ENCODE results near the gene TNNC2. TPM values are rescaled to one million over a fixed set of nuclear protein-coding genes. Genes with fewer than 3 reads are reported as not detected.

The TNNC2 gene
- total RNA-seq, 1 experiment from 2014 or later: not detected

DNA sequence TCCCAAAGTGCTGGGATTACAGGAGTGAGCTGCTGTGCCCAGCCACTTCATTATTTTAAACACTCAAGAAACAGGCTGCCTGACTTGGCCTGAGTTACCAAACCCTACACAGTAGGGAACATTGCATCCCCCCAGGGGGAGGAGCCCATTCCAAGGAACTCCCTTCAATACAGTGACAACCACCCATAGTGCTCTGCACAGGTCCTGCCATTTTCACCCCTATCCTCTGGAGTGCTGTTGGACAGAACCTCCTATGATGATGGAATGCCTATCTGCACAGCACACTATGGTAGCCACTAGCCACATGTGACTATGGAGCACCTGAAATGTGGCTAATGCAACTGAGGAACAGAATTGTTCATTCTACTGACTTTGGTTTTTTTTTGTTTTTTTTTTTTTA lies 18.3 kb upstream of the TNNC2 start:
- intact Hi-C loops (cut with micrococcal nuclease; ENCODE audit: unreplicated experiment): no loop called here
- CTCF ChIA-PET: no interaction called here
- Histone ChIP-seq H3K4me1 (no peaks in the 10 kb centered on the region), H3K9me3 (no peaks in the 10 kb centered on the region), H3K4me3 (ENCODE audit: low read depth, low read length) (no peak overlapping the region), H3K27me3 (replicated peaks; ENCODE audit: control insufficient read depth, insufficient read depth, low read length) (no peaks in the 10 kb centered on the region), H3K36me3 (ENCODE audit: control insufficient read depth, insufficient read depth, low read length) (peaks cover 7% of the 10 kb centered on the region; the same call in 1 of the 2 replicates)
- peaks cover 42% of the 10 kb centered on the region for H3K36me3 Mint-ChIP-seq (ENCODE audit: insufficient read depth, unreplicated experiment)
- DNase-seq: no peak
- no peak overlapping the region for H3K27ac Mint-ChIP-seq (ENCODE audit: unreplicated experiment)
- BruUV-seq (replicated peaks): no TSS peak
- H3K4me1 Mint-ChIP-seq (ENCODE audit: low read depth, unreplicated experiment): no peaks in the 10 kb centered on the region
- no peak overlapping the region for H3K4me3 Mint-ChIP-seq (ENCODE audit: unreplicated experiment)
- TF ChIP-seq CTCF (IDR thresholded peaks at IDR 0.05; ENCODE audit: insufficient read depth in 1 of 2, low read depth in 1 of 2, low read length in 1 of 2, severe bottlenecking in 1 of 2, unreplicated experiment in 1 of 2): no peak
- no peaks in the 10 kb centered on the region for H3K27me3 Mint-ChIP-seq (ENCODE audit: insufficient read depth, unreplicated experiment)
- POLR2A ChIA-PET: no interaction called here
- H3K9me3 Mint-ChIP-seq (ENCODE audit: unreplicated experiment): no peaks in the 10 kb centered on the region

GRCh38 chr20:45843506-45843905 lies 16.4 kb upstream of the TNNC2 start:
- intact Hi-C loops (cut with micrococcal nuclease; ENCODE audit: unreplicated experiment): no loop called here
- DNase-seq: no peak
- no TSS peak for BruUV-seq (replicated peaks)
- H3K4me1 ChIP-seq: no peaks in the 10 kb centered on the region
- ChIA-PET CTCF (no interaction called here), POLR2A (no interaction called here)
- H3K4me3 ChIP-seq (ENCODE audit: low read depth, low read length): no peak overlapping the region
- no peaks in the 10 kb centered on the region for H3K27me3 ChIP-seq (replicated peaks; ENCODE audit: control insufficient read depth, insufficient read depth, low read length)
- peaks cover 44% of the 10 kb centered on the region for H3K36me3 Mint-ChIP-seq (ENCODE audit: insufficient read depth, unreplicated experiment)
- no peak for TF ChIP-seq CTCF (IDR thresholded peaks at IDR 0.05; ENCODE audit: insufficient read depth in 1 of 2, low read depth in 1 of 2, low read length in 1 of 2, severe bottlenecking in 1 of 2, unreplicated experiment in 1 of 2)
- H3K9me3 Mint-ChIP-seq (ENCODE audit: unreplicated experiment): no peaks in the 10 kb centered on the region
- no peaks in the 10 kb centered on the region for H3K27me3 Mint-ChIP-seq (ENCODE audit: insufficient read depth, unreplicated experiment)
- peak overlapping the region; percentile 46 for H3K27ac Mint-ChIP-seq (ENCODE audit: unreplicated experiment)
- H3K9me3 ChIP-seq: no peaks in the 10 kb centered on the region
- H3K36me3 ChIP-seq (ENCODE audit: control insufficient read depth, insufficient read depth, low read length): peaks cover 7% of the 10 kb centered on the region; the same call in 1 of the 2 replicates
- H3K4me3 Mint-ChIP-seq (ENCODE audit: unreplicated experiment): no peak overlapping the region
- no peaks in the 10 kb centered on the region for H3K4me1 Mint-ChIP-seq (ENCODE audit: low read depth, unreplicated experiment)

GRCh38 chr20:45842169-45842812 lies 15.2 kb upstream of the TNNC2 start:
- no peak for DNase-seq
- H3K4me1 Mint-ChIP-seq (ENCODE audit: low read depth, unreplicated experiment): no peaks in the 10 kb centered on the region
- no TSS peak for BruUV-seq (replicated peaks)
- no peaks in the 10 kb centered on the region for H3K9me3 Mint-ChIP-seq (ENCODE audit: unreplicated experiment)
- TF ChIP-seq CTCF (IDR thresholded peaks at IDR 0.05; ENCODE audit: insufficient read depth in 1 of 2, low read depth in 1 of 2, low read length in 1 of 2, severe bottlenecking in 1 of 2, unreplicated experiment in 1 of 2): no peak
- Histone ChIP-seq H3K4me1 (no peaks in the 10 kb centered on the region), H3K27me3 (replicated peaks; ENCODE audit: control insufficient read depth, insufficient read depth, low read length) (no peaks in the 10 kb centered on the region), H3K4me3 (ENCODE audit: low read depth, low read length) (no peak overlapping the region), H3K9me3 (no peaks in the 10 kb centered on the region), H3K36me3 (ENCODE audit: control insufficient read depth, insufficient read depth, low read length) (peaks cover 7% of the 10 kb centered on the region; the same call in 1 of the 2 replicates)
- CTCF ChIA-PET: interaction anchor here (0.5 to 0.9 kb wide), 2 partner anchors 127 to 575 kb away, joined by 4 to 5 read pairs; no protein-coding TSS in a partner anchor
- no peak overlapping the region for H3K27ac Mint-ChIP-seq (ENCODE audit: unreplicated experiment)
- no peaks in the 10 kb centered on the region for H3K27me3 Mint-ChIP-seq (ENCODE audit: insufficient read depth, unreplicated experiment)
- H3K36me3 Mint-ChIP-seq (ENCODE audit: insufficient read depth, unreplicated experiment): peaks cover 44% of the 10 kb centered on the region
- POLR2A ChIA-PET: interaction anchor here (0.6 kb wide), 1 partner anchor 76 kb away, joined by 4 read pairs; no protein-coding TSS in a partner anchor
- intact Hi-C loops (cut with micrococcal nuclease; ENCODE audit: unreplicated experiment): no loop called here
- H3K4me3 Mint-ChIP-seq (ENCODE audit: unreplicated experiment): no peak overlapping the region

All from Caco-2 (cell line).